ENCODE data around the gene GYPC. TPM values are rescaled to one million over a fixed set of nuclear protein-coding genes. Genes with fewer than 3 reads are reported as not detected.
"Not testable (repeated sequence)": the region's sequence is repeated elsewhere in the genome, so short reads cannot be mapped to it uniquely, and the experiment has no call there.

GYPC gene
- total RNA-seq, 1 experiment from 2014 or later = 28.1 TPM

- no peak for ATAC-seq
- ChIA-PET CTCF (no interaction called here), POLR2A (no interaction called here)
- Mint-ChIP-seq H3K4me3 (no peak overlapping the region), H3K27ac (no peak overlapping the region), H3K9me3 (peaks cover 7% of the 10 kb centered on the region; the same call in 1 of the 2 replicates), H3K36me3 (no peaks in the 10 kb centered on the region; the same call in 1 of the 2 replicates), H3K4me1 (0 out of 2 replicates have a peak, but pooled peaks cover 3% of the 10 kb centered on the region), H3K27me3 (ENCODE audit: low read depth) (peaks cover 10% of the 10 kb centered on the region)
- DNase-seq (ENCODE audit: low spot score) = no peak
- no peak for TF ChIP-seq GRHL2 (CRISPR knock-in tag; IDR thresholded peaks at IDR 0.05; ENCODE audit: insufficient replicate concordance, severe bottlenecking)
Measured at GRCh38 chr2:126715576-126716406, 59.8 kb downstream of the GYPC start.

- POLR2A ChIA-PET; H3K4me3 Mint-ChIP-seq; ATAC-seq; DNase-seq (ENCODE audit: low spot score); H3K27ac Mint-ChIP-seq; CTCF ChIA-PET; H3K36me3 Mint-ChIP-seq; H3K4me1 Mint-ChIP-seq; H3K27me3 Mint-ChIP-seq (ENCODE audit: low read depth); H3K9me3 Mint-ChIP-seq: not testable (repeated sequence)
Measured at GRCh38 chr2:126717277-126717676, 61.3 kb downstream of the GYPC start.

- H3K36me3 Mint-ChIP-seq = no peaks in the 10 kb centered on the region; the same call in 1 of the 2 replicates
- ATAC-seq = no peak
- ChIA-PET POLR2A (no interaction called here), CTCF (no interaction called here)
- H3K27me3 Mint-ChIP-seq (ENCODE audit: low read depth) = peaks cover 10% of the 10 kb centered on the region
- no peak for DNase-seq (ENCODE audit: low spot score)
- no peaks in the 10 kb centered on the region for H3K9me3 Mint-ChIP-seq
- H3K4me1 Mint-ChIP-seq = 0 out of 2 replicates have a peak, but pooled peaks cover 3% of the 10 kb centered on the region
- no peak overlapping the region for H3K4me3 Mint-ChIP-seq
- no peak overlapping the region for H3K27ac Mint-ChIP-seq
- TF ChIP-seq ZNF532 (CRISPR knock-in tag; IDR thresholded peaks at IDR 0.05; ENCODE audit: borderline replicate concordance) (no peak), FOXP1 (CRISPR knock-in tag; IDR thresholded peaks at IDR 0.05; ENCODE audit: borderline replicate concordance) (no peak), FOXK1 (CRISPR knock-in tag; IDR thresholded peaks at IDR 0.05) (no peak), ZNF138 (CRISPR knock-in tag; conservative IDR thresholded peaks at IDR 0.05) (no peak), SMAD4 (CRISPR knock-in tag; IDR thresholded peaks at IDR 0.05) (no peak), CTCF (IDR thresholded peaks at IDR 0.05) (no peak), ERG (CRISPR knock-in tag; IDR thresholded peaks at IDR 0.05) (no peak), ARID4B (CRISPR knock-in tag; IDR thresholded peaks at IDR 0.05; ENCODE audit: borderline replicate concordance) (no peak), HMGXB4 (CRISPR knock-in tag; IDR thresholded peaks at IDR 0.05) (no peak), CBFB (CRISPR knock-in tag; IDR thresholded peaks at IDR 0.05; ENCODE audit: low read depth) (no peak), FOXJ3 (CRISPR knock-in tag; IDR thresholded peaks at IDR 0.05; ENCODE audit: borderline replicate concordance) (no peak)
Measured at GRCh38 chr2:126717928-126718327, 62.0 kb downstream of the GYPC start.
